H1 (cell line): Measurements from ENCODE around the gene TTC8. TPM values are rescaled to one million over a fixed set of nuclear protein-coding genes. Genes with fewer than 3 reads are reported as not detected.

Experiments
- CTCF ChIA-PET: fragments of 300-600 bp; sonication (Branson Sonifier 250); formaldehyde crosslinking; loops from one replicate; lab custom pipeline; 2021; ENCODE audit not compliant: partially characterized antibody; lab: Charles Lee
- POLR2A ChIA-PET: fragments of 300-600 bp; sonication (Branson Sonifier 250); formaldehyde crosslinking; loops from one replicate; lab custom pipeline; 2021; ENCODE audit warnings: inconsistent platforms; ENCODE audit not compliant: partially characterized antibody; lab: Charles Lee
- DNase-seq, 2 experiments: peaks; one replicate each; pipeline versions ENCODE4 v3.0.0 to v3.0.0-alpha.2; 2010 to 2022; ENCODE audit warnings: low spot score in 2 of 2, low read depth in 1 of 2, mixed read lengths in 1 of 2
- FAIRE-seq: peaks from 2 replicates; lab custom pipeline; 2011; peaks lifted over from hg19 to GRCh38; lab: Jason Lieb, UNC
- H2AFZ ChIP-seq: 2 replicates; pipeline ENCODE4 v1.8.1; 2012; ENCODE audit warnings: low read length, inconsistent platforms
- H2AK5ac ChIP-seq: 2 replicates; pipeline ENCODE4 v1.6.1; 2013; ENCODE audit warnings: low read depth, low read length
- H2BK120ac ChIP-seq: replicated peaks from 2 replicates; pipeline ENCODE3; 2013; ENCODE audit warnings: low read depth, low read length, inconsistent platforms
- H2BK12ac ChIP-seq: 2 replicates; pipeline ENCODE4 v1.6.1; 2013; ENCODE audit warnings: low read depth, low read length
- H2BK15ac ChIP-seq: 2 replicates; pipeline ENCODE4 v1.6.1; 2013; ENCODE audit warnings: low read length
- H2BK20ac ChIP-seq: 2 replicates; pipeline ENCODE4 v1.6.1; 2013; ENCODE audit warnings: low read length
- H2BK5ac ChIP-seq: 2 replicates; pipeline ENCODE4 v1.6.1; 2013; ENCODE audit warnings: low read depth, low read length
- H3K14ac ChIP-seq: 2 replicates; pipeline ENCODE4 v1.6.1; 2013; ENCODE audit warnings: inconsistent platforms; ENCODE audit not compliant: insufficient read length
- H3K18ac ChIP-seq: 2 replicates; pipeline ENCODE4 v1.6.1; 2013; ENCODE audit warnings: low read length; ENCODE audit errors: extremely low read depth
- H3K23ac ChIP-seq: 2 replicates; pipeline ENCODE4 v1.6.1; 2013; ENCODE audit warnings: inconsistent platforms; ENCODE audit not compliant: insufficient read length
- H3K23me2 ChIP-seq: 2 replicates; pipeline ENCODE4 v1.6.1; 2013; ENCODE audit warnings: low read depth, low read length
- H3K27ac ChIP-seq: 2 replicates; pipeline ENCODE4 v1.6.1; 2011; ENCODE audit warnings: low read depth, low read length, inconsistent platforms
- H3K27me3 ChIP-seq, 4 experiments: replicated peaks in 1 of 4; 1 replicate in 1 of 4; 2 replicates in 3 of 4; pipeline versions ENCODE4 v1.6.1 to v1.8.1; 2011 to 2013; ENCODE audit warnings: low read length in 3 of 4, mild to moderate bottlenecking in 3 of 4, inconsistent platforms in 2 of 4, mixed read lengths in 2 of 4, moderate library complexity in 1 of 4; ENCODE audit not compliant: control insufficient read depth in 3 of 4, insufficient read depth in 3 of 4; ENCODE audit errors: extremely low read depth in 1 of 4
- H3K36me3 ChIP-seq, 4 experiments: 2 replicates each; pipeline versions ENCODE4 v1.6.1 to v1.8.1; 2011 to 2013; ENCODE audit warnings: mild to moderate bottlenecking in 4 of 4, low read length in 3 of 4, moderate library complexity in 2 of 4, control low read depth in 1 of 4, inconsistent platforms in 1 of 4; ENCODE audit not compliant: insufficient read depth in 4 of 4, control insufficient read depth in 2 of 4
- H3K4ac ChIP-seq: replicated peaks from 2 replicates; pipeline ENCODE3; 2013; ENCODE audit warnings: low read length, low read depth, mixed read lengths, inconsistent platforms; ENCODE audit not compliant: insufficient read length
- H3K4me1 ChIP-seq, 4 experiments: replicated peaks in 1 of 4; 1 replicate in 1 of 4; 2 replicates in 3 of 4; pipeline versions ENCODE4 v1.6.1 to v1.8.1; 2011 to 2013; ENCODE audit warnings: low read length in 3 of 4, inconsistent platforms in 2 of 4, mixed read lengths in 1 of 4; ENCODE audit not compliant: insufficient read depth in 4 of 4, control insufficient read depth in 3 of 4
- H3K4me2 ChIP-seq, 2 experiments: 2 replicates each; pipeline versions ENCODE4 v1.6.1 to v1.8.1; 2011 to 2013; ENCODE audit warnings: low read depth in 2 of 2, low read length in 2 of 2, control low read depth in 1 of 2, inconsistent platforms in 1 of 2, mild to moderate bottlenecking in 1 of 2; ENCODE audit not compliant: insufficient read depth in 1 of 2
- H3K4me3 ChIP-seq, 4 experiments: fragments of 200-600, 300-600 bp in 1 of 4; sonication (generic), shearing (Covaris generic), sonication (Bioruptor Twin) in 1 of 4; 2 replicates each; pipeline versions ENCODE4 v1.5.1 to v1.8.1; 2011 to 2016; ENCODE audit warnings: low read length in 4 of 4, low read depth in 3 of 4, control low read depth in 2 of 4, inconsistent platforms in 2 of 4, mild to moderate bottlenecking in 2 of 4, mixed read lengths in 1 of 4, moderate library complexity in 1 of 4; ENCODE audit not compliant: insufficient read depth in 2 of 4; ENCODE audit errors: extremely low read depth in 1 of 4
- H3K56ac ChIP-seq: replicated peaks from 2 replicates; pipeline ENCODE3; 2013; ENCODE audit warnings: low read depth, mild to moderate bottlenecking, mixed read lengths, low read length, inconsistent platforms; ENCODE audit not compliant: insufficient read length
- H3K79me1 ChIP-seq: 2 replicates; pipeline ENCODE4 v1.6.1; 2013; ENCODE audit warnings: low read depth, low read length, control low read depth
- H3K79me2 ChIP-seq, 2 experiments: 2 replicates each; pipeline versions ENCODE4 v1.6.1 to v1.8.1; 2012 to 2013; ENCODE audit warnings: low read length in 2 of 2, mild to moderate bottlenecking in 2 of 2, inconsistent platforms in 1 of 2; ENCODE audit not compliant: insufficient read depth in 2 of 2, control insufficient read depth in 1 of 2
- H3K9ac ChIP-seq, 4 experiments: replicated peaks in 1 of 4; 1 replicate in 1 of 4; 2 replicates in 3 of 4; pipeline versions ENCODE4 v1.6.1 to v1.8.1; 2011 to 2013; ENCODE audit warnings: low read depth in 3 of 4, low read length in 3 of 4, control low read depth in 2 of 4, mild to moderate bottlenecking in 2 of 4, moderate library complexity in 2 of 4, inconsistent platforms in 1 of 4; ENCODE audit errors: extremely low read depth in 1 of 4
- H3K9me3 ChIP-seq, 2 experiments: 2 replicates each; pipeline versions ENCODE4 v1.6.1 to v1.8.1; 2012 to 2013; ENCODE audit warnings: mild to moderate bottlenecking in 2 of 2, moderate library complexity in 2 of 2, control low read depth in 1 of 2, inconsistent platforms in 1 of 2, low read depth in 1 of 2, low read length in 1 of 2, mixed read lengths in 1 of 2; ENCODE audit not compliant: insufficient read depth in 2 of 2
- H4K20me1 ChIP-seq, 2 experiments: replicated peaks in 1 of 2; 2 replicates each; pipeline versions ENCODE3 to v1.8.1; 2011 to 2013; ENCODE audit warnings: inconsistent platforms in 2 of 2, low read length in 2 of 2, mild to moderate bottlenecking in 1 of 2; ENCODE audit not compliant: insufficient read depth in 2 of 2, control insufficient read depth in 1 of 2
- H4K5ac ChIP-seq: 2 replicates; pipeline ENCODE4 v1.6.1; 2013; ENCODE audit warnings: low read length, low read depth, mixed read lengths, inconsistent platforms; ENCODE audit not compliant: insufficient read length
- H4K8ac ChIP-seq: 2 replicates; pipeline ENCODE4 v1.8.0; 2013; ENCODE audit warnings: mild to moderate bottlenecking, moderate library complexity, low read length, inconsistent platforms; ENCODE audit not compliant: insufficient read depth; ENCODE audit errors: extremely low read depth
- H4K91ac ChIP-seq: replicated peaks from 2 replicates; pipeline ENCODE3; 2013; ENCODE audit warnings: low read length, mixed read lengths, inconsistent platforms; ENCODE audit not compliant: insufficient read length
- ASH2L ChIP-seq: fragments of 200-600, 300-600 bp; sonication (generic); IDR thresholded peaks from one replicate; pipeline ENCODE4 v1.7.1; 2017; ENCODE audit warnings: low read length
- ATF2 ChIP-seq: IDR thresholded peaks from 2 replicates; pipeline ENCODE4 v1.6.1; 2012; ENCODE audit warnings: low read length, inconsistent platforms
- CTCF ChIP-seq, 3 experiments: IDR thresholded peaks; 1 replicate in 2 of 3; 2 replicates in 1 of 3; pipeline versions ENCODE4 v1.5.1 to v1.6.1; 2011; ENCODE audit warnings: low read length in 3 of 3, mild to moderate bottlenecking in 3 of 3, inconsistent platforms in 2 of 3, low read depth in 1 of 3, moderate library complexity in 1 of 3; ENCODE audit not compliant: insufficient read depth in 1 of 3; ENCODE audit errors: control extremely low read depth in 1 of 3
- FOSL1 ChIP-seq: IDR thresholded peaks from 2 replicates; pipeline ENCODE4 v1.6.1; 2011; ENCODE audit warnings: mild to moderate bottlenecking, low read depth, low read length, moderate library complexity; ENCODE audit not compliant: insufficient read depth
- HDAC2 ChIP-seq, 2 experiments: fragments of 300-600 bp in 1 of 2; sonication (generic) in 1 of 2; IDR thresholded peaks; 2 replicates each; pipeline ENCODE4 v1.6.1; 2011 to 2012; ENCODE audit warnings: low read depth in 2 of 2, low read length in 2 of 2, mild to moderate bottlenecking in 2 of 2, moderate library complexity in 2 of 2, borderline replicate concordance in 1 of 2, inconsistent platforms in 1 of 2
- KDM4A ChIP-seq: IDR thresholded peaks from one replicate; pipeline ENCODE4 v1.7.1; 2012; ENCODE audit warnings: low read depth, mild to moderate bottlenecking, moderate library complexity, low read length, inconsistent platforms; ENCODE audit not compliant: severe bottlenecking
- RNF2 ChIP-seq: fragments of 200-900, 300-1000 bp; sonication (generic); IDR thresholded peaks from 2 replicates; pipeline ENCODE4 v1.7.1; 2016; ENCODE audit warnings: borderline replicate concordance, low read depth, mild to moderate bottlenecking, antibody characterized with exemption, low read length; ENCODE audit not compliant: poor library complexity, severe bottlenecking; ENCODE audit errors: missing control alignments
- SIN3A ChIP-seq, 2 experiments: IDR thresholded peaks in 1 of 2; conservative IDR thresholded peaks in 1 of 2; 2 replicates each; pipeline ENCODE4 v1.6.1; 2011 to 2012; ENCODE audit warnings: low read length in 2 of 2, improper control_type of control experiment in 1 of 2, low read depth in 1 of 2, mild to moderate bottlenecking in 1 of 2
- SP1 ChIP-seq: IDR thresholded peaks from 2 replicates; pipeline ENCODE4 v1.6.1; 2011; ENCODE audit warnings: low read depth, low read length
- SP4 ChIP-seq: IDR thresholded peaks from 2 replicates; pipeline ENCODE4 v1.6.1; 2012; ENCODE audit warnings: low read length, inconsistent platforms
- polyA plus RNA-seq, 7 experiments: library from polyadenylated mRNA; depleted of rRNA in 3 of 7; stranded (reverse) in 5 of 7; unstranded in 2 of 7; fragments of >200 nt in 5 of 7; fragments of 200-250 nt in 2 of 7; gene quantifications; 1 replicate in 5 of 7; 2 replicates in 1 of 7; 4 replicates in 1 of 7; pipeline versions ENCODE4 v1.2.1 to v1.2.3, GENCODE V29; 2011 to 2013; ENCODE audit warnings: missing spikeins in 2 of 7, mixed read lengths in 2 of 7
- total RNA-seq: library from RNA; stranded (reverse); fragmentation: NEBNext Ultra II Directional; extraction: Animal tissue kit (Norgen Biotek cat#: 25700); gene quantifications from 2 replicates; pipeline ENCODE4 v1.2.1, GENCODE V29; 2021

The TTC8 gene
- total and polyA plus RNA-seq, 2 of the 8 experiments (the other 6 are each of a cell fraction or from before 2014, with no cell fraction given) = 13.1 to 13.5 TPM

GRCh38 chr14:88831284-88831683 is 6.8 kb downstream of the TTC8 start:
- Histone ChIP-seq H3K9me3 (no peaks in the 10 kb centered on the region), H4K20me1 (no peaks in the 10 kb centered on the region)
- no peak for FAIRE-seq
- no peak for TF ChIP-seq SIN3A (conservative IDR thresholded peaks at IDR 0.05 in 1 of 2, IDR thresholded peaks at IDR 0.05 in 1 of 2; ENCODE audit: low read depth in 1 of 2, low read length in 2 of 2)
- TF ChIP-seq RNF2 = no peak
- no peak for TF ChIP-seq ATF2
- no peak for TF ChIP-seq HDAC2 (IDR thresholded peaks at IDR 0.05; ENCODE audit: borderline replicate concordance in 1 of 2, low read depth in 2 of 2, low read length in 2 of 2)
- no peak for TF ChIP-seq CTCF (IDR thresholded peaks at IDR 0.05; ENCODE audit: control extremely low read depth in 1 of 3, insufficient read depth in 1 of 3, low read depth in 1 of 3, low read length in 3 of 3)
- no peak for TF ChIP-seq SP4
- TF ChIP-seq KDM4A = no peak
- no peak for TF ChIP-seq FOSL1
- TF ChIP-seq SP1 = no peak
- TF ChIP-seq ASH2L = no peak

More at GRCh38 chr14:88831284-88831683, 6.8 kb downstream of the TTC8 start:
- Histone ChIP-seq H2AFZ (no peak overlapping the region), H2AK5ac (no peak overlapping the region), H3K14ac (no peak overlapping the region), H4K8ac (no peak overlapping the region), H3K27me3 (no peaks in the 10 kb centered on the region), H2BK12ac (no peak overlapping the region), H3K9ac (no peak overlapping the region), H2BK5ac (no peak overlapping the region), H3K4me3 (no peak overlapping the region), H2BK15ac (no peak overlapping the region), H3K18ac (no peak overlapping the region), H3K79me2 (0 out of 4 replicates have a peak, but pooled peaks cover 0 to 2% of the 10 kb centered on the region in 2 experiments), H3K56ac (no peak overlapping the region), H3K36me3 (no peaks in the 10 kb centered on the region; a peak in 2 of 8 replicates), H3K23me2 (no peaks in the 10 kb centered on the region), H3K4ac (no peak overlapping the region), H3K23ac (no peak overlapping the region), H3K79me1 (peaks cover 2% of the 10 kb centered on the region), H4K5ac (no peak overlapping the region), H2BK20ac (no peak overlapping the region), H4K91ac (no peak overlapping the region), H3K27ac (no peak overlapping the region), H3K4me1 (no peaks in the 10 kb centered on the region), H3K4me2 (no peak overlapping the region), H2BK120ac (no peak overlapping the region)
- no peak for DNase-seq
- POLR2A ChIA-PET = no interaction called here
- CTCF ChIA-PET = interaction anchor here (0.5 kb wide), 1 partner anchor 116 kb away, joined by 3 read pairs; no protein-coding TSS in a partner anchor
